CD4-positive, alpha-beta T cell (primary cell): ENCODE measurements around the gene TFG. TPM values are rescaled to one million over a fixed set of nuclear protein-coding genes. Genes with fewer than 3 reads are reported as not detected.

Source experiments
- ATAC-seq: fragments of 200-7000 bp; cut with Tn5 transposase; one replicate; pipeline ENCODE4 v1.10.0; 2022; ENCODE audit warnings: mild to moderate bottlenecking; ENCODE audit not compliant: poor library complexity
- CTCF ChIA-PET: fragments of 350-600 bp; sonication (Branson Sonifier 250); formaldehyde crosslinking; loops from one replicate; lab custom pipeline; 2021; ENCODE audit warnings: antibody characterized with exemption, inconsistent platforms; lab: Charles Lee
- POLR2A ChIA-PET: fragments of 350-600 bp; sonication (Branson Sonifier 250); formaldehyde crosslinking; loops from one replicate; lab custom pipeline; 2021; ENCODE audit warnings: antibody characterized with exemption, inconsistent platforms; lab: Charles Lee
- DNase-seq, 14 experiments: peaks; one replicate each; pipeline ENCODE4 v3.0.0-alpha.2; 2013 to 2020; ENCODE audit warnings: mixed read lengths in 2 of 14
- H3K27ac ChIP-seq, 2 donors: one replicate each; pipeline versions ENCODE4 v1.5.1 to v1.7.0; 2013; ENCODE audit warnings: low read length in 2 of 2, low read depth in 1 of 2, mild to moderate bottlenecking in 1 of 2
- H3K27me3 ChIP-seq, 2 experiments: 1 replicate in 1 of 2; 2 replicates in 1 of 2; pipeline versions ENCODE4 v1.6.1 to v1.7.0; 2013; ENCODE audit warnings: low read length in 2 of 2, control low read depth in 1 of 2, mild to moderate bottlenecking in 1 of 2, moderate library complexity in 1 of 2; ENCODE audit not compliant: insufficient read depth in 2 of 2, control insufficient read depth in 1 of 2
- H3K36me3 ChIP-seq: one replicate; pipeline ENCODE4 v1.6.1; 2013; ENCODE audit warnings: low read length, control low read depth; ENCODE audit not compliant: insufficient read depth
- H3K4me1 ChIP-seq: one replicate; pipeline ENCODE4 v1.6.1; 2013; ENCODE audit warnings: low read length, control low read depth; ENCODE audit not compliant: insufficient read depth
- H3K4me3 ChIP-seq: one replicate; pipeline ENCODE4 v1.5.1; 2013; ENCODE audit warnings: mild to moderate bottlenecking, low read length, moderate library complexity
- H3K9me3 ChIP-seq, 2 experiments: 1 replicate in 1 of 2; 2 replicates in 1 of 2; pipeline versions ENCODE4 v1.6.1 to v1.7.0; 2013; ENCODE audit warnings: low read length in 2 of 2, mild to moderate bottlenecking in 2 of 2, control low read depth in 1 of 2, moderate library complexity in 1 of 2; ENCODE audit not compliant: control insufficient read depth in 1 of 2, insufficient read depth in 1 of 2
- H3K27ac Mint-ChIP-seq: one replicate; pipeline ENCODE4 v1.8.0; 2020; ENCODE audit warnings: mixed read lengths
- H3K27me3 Mint-ChIP-seq: one replicate; pipeline ENCODE4 v1.8.0; 2021; ENCODE audit warnings: mixed read lengths
- H3K36me3 Mint-ChIP-seq: one replicate; pipeline ENCODE4 v1.8.0; 2021; ENCODE audit warnings: low read depth, mixed read lengths
- H3K4me1 Mint-ChIP-seq: one replicate; pipeline ENCODE4 v1.8.0; 2021; ENCODE audit warnings: low read depth, mixed read lengths
- H3K4me3 Mint-ChIP-seq: one replicate; pipeline ENCODE4 v1.8.0; 2020; ENCODE audit warnings: mild to moderate bottlenecking, mixed read lengths
- H3K9me3 Mint-ChIP-seq: one replicate; pipeline ENCODE4 v1.8.0; 2020; ENCODE audit warnings: mixed read lengths
- intact Hi-C, 2 experiments: fragments of 100-400 bp; cut with DNase I in 1 of 2; cut with micrococcal nuclease in 1 of 2; formaldehyde crosslinking; loops; one replicate each; pipeline versions ENCODE4 v1.15.1 to v1.9.0; 2023 to 2025; cut with DNase I, micrococcal nuclease
- total RNA-seq, 174 experiments: library from RNA in 2 of 174; stranded (reverse) in 2 of 174; gene quantifications; one replicate each; pipeline ENCODE4 v1.2.3 and lab custom pipeline; 2021 to 2026
- TF ChIP-seq, protein P1 (sequence below): fragments of 200-600 bp; IDR thresholded peaks from one replicate; pipeline ENCODE4 v1.8.0; 2022; ENCODE audit warnings: antibody characterized with exemption, mild to moderate bottlenecking

The TFG gene
- total RNA-seq, 2 experiments from 2014 or later, result 56.5 to 58.8 TPM

DNA sequence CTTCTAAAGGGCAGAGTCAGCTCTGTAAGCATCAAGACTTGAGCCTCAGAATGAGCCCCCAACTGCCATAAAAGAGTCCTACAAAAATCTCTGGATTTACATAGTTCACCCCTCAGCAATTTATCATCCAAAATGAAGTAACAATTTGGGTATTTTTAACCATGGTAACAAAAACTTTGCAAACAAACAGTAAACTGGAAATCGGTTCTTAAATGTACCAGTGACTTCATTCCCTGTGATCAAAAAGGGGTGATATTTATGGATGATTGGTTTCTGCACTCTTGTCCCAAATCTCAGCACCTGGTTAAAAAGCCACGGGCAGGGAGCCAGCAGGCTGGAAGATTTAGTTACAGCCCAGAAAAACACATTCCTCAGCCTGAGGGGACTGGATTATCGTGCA is 73.6 kb downstream of the TFG start:
- Histone ChIP-seq H3K27me3 (no peaks in the 10 kb centered on the region), H3K4me1 (no peaks in the 10 kb centered on the region), H3K9me3 (peaks cover 0 to 3% of the 10 kb centered on the region in 2 experiments), H3K36me3 (no peaks in the 10 kb centered on the region), H3K4me3 (no peak overlapping the region), H3K27ac (no peak overlapping the region)
- no peak overlapping the region for H3K27ac Mint-ChIP-seq
- CTCF ChIA-PET, result no interaction called here
- no peaks in the 10 kb centered on the region for H3K9me3 Mint-ChIP-seq
- intact Hi-C loops, result no loop called here
- POLR2A ChIA-PET, result no interaction called here
- no peaks in the 10 kb centered on the region for H3K36me3 Mint-ChIP-seq
- H3K27me3 Mint-ChIP-seq, result no peaks in the 10 kb centered on the region
- H3K4me3 Mint-ChIP-seq, result no peak overlapping the region
- no peaks in the 10 kb centered on the region for H3K4me1 Mint-ChIP-seq
- DNase-seq (no peak), ATAC-seq (no peak)
- TF ChIP-seq, protein P1, sequence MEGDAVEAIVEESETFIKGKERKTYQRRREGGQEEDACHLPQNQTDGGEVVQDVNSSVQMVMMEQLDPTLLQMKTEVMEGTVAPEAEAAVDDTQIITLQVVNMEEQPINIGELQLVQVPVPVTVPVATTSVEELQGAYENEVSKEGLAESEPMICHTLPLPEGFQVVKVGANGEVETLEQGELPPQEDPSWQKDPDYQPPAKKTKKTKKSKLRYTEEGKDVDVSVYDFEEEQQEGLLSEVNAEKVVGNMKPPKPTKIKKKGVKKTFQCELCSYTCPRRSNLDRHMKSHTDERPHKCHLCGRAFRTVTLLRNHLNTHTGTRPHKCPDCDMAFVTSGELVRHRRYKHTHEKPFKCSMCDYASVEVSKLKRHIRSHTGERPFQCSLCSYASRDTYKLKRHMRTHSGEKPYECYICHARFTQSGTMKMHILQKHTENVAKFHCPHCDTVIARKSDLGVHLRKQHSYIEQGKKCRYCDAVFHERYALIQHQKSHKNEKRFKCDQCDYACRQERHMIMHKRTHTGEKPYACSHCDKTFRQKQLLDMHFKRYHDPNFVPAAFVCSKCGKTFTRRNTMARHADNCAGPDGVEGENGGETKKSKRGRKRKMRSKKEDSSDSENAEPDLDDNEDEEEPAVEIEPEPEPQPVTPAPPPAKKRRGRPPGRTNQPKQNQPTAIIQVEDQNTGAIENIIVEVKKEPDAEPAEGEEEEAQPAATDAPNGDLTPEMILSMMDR, result no peak

DNA sequence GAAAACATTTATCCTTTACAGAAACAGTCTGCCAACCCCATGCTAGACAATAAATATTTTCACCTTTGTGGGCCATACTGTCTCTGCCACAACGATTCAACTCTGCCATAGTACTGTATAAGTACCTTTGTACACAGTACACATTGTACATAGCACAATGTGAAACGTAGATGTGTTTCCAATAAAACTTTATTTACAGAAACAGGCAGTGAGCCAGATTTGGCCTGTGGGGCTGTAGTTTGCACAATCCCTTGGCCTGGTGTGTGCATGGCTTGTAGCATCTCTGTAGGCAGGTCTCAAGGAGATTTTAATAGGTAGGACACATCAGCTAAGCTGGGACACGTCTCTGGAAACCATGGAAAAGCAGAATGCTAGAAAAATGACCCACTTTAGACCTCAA is 74.3 kb downstream of the TFG start:
- TF ChIP-seq, protein P1, result no peak
- intact Hi-C loops, result no loop called here
- CTCF ChIA-PET, result no interaction called here

DNA sequence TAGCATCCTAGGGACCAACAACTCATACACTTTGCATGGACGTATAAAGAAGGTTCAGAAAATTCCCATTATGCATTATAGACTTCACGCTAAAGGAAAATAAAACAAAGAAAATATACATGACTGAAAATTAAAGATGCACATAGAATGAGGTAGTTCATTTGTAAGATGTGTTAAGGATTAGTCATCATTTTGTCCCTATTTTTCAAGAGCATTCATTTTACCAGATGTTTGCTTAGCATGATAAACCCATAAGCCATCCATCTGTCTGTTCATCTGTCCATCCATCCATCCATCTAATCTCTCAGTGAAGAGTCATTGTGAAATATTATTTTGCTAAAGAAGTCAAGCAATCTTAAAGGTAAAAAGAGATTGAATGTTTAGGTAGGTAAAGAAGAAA is 80.3 kb downstream of the TFG start:
- Histone ChIP-seq H3K27ac (no peak overlapping the region), H3K4me3 (no peak overlapping the region), H3K36me3 (no peaks in the 10 kb centered on the region), H3K9me3 (peaks cover 0 to 3% of the 10 kb centered on the region in 2 experiments), H3K27me3 (no peaks in the 10 kb centered on the region), H3K4me1 (no peaks in the 10 kb centered on the region)
- ATAC-seq, result no peak
- Mint-ChIP-seq H3K36me3 (no peaks in the 10 kb centered on the region), H3K9me3 (no peaks in the 10 kb centered on the region), H3K27me3 (no peaks in the 10 kb centered on the region), H3K4me1 (no peaks in the 10 kb centered on the region), H3K4me3 (no peak overlapping the region), H3K27ac (no peak overlapping the region)
- intact Hi-C loops, result no loop called here
- POLR2A ChIA-PET, result no interaction called here
- CTCF ChIA-PET, result no interaction called here
- TF ChIP-seq, protein P1, result no peak
- no peak for DNase-seq

More for the DNA sequence above, 74.3 kb downstream of the TFG start:
- Histone ChIP-seq H3K9me3 (peaks cover 0 to 3% of the 10 kb centered on the region in 2 experiments), H3K4me1 (no peaks in the 10 kb centered on the region), H3K4me3 (no peak overlapping the region), H3K27ac (no peak overlapping the region), H3K27me3 (no peaks in the 10 kb centered on the region), H3K36me3 (no peaks in the 10 kb centered on the region)
- DNase-seq (no peak), ATAC-seq (no peak)
- POLR2A ChIA-PET, result no interaction called here
- no peaks in the 10 kb centered on the region for H3K4me1 Mint-ChIP-seq
- H3K36me3 Mint-ChIP-seq, result no peaks in the 10 kb centered on the region
- no peak overlapping the region for H3K4me3 Mint-ChIP-seq
- H3K27ac Mint-ChIP-seq, result no peak overlapping the region
- no peaks in the 10 kb centered on the region for H3K9me3 Mint-ChIP-seq
- no peaks in the 10 kb centered on the region for H3K27me3 Mint-ChIP-seq
